ENCODE measurements around the gene FAR2.
"Not testable (repeated sequence)": the region's sequence is repeated elsewhere in the genome, so short reads cannot be mapped to it uniquely, and the experiment has no call there.

Gene FAR2

DNA sequence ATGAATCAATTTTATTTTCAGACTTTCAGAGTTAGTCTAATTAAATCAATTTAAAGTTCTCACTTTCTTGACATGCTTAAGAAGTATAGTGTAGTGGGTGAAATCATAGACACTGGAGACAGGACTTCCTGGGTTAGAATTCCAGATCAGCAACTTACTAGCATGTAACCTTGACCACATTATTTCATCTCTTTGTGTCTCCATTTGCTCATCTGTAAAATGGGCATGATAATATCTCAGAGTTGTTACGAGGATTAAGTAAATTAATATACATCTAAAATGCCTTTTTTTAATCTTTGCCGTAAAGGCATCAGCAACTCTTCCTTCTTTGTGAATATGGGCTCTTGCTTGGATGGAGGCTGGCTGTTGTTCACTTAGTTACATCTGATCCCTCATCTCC is 233.2 kb downstream of the FAR2 start:
- TF ChIP-seq, protein P1, sequence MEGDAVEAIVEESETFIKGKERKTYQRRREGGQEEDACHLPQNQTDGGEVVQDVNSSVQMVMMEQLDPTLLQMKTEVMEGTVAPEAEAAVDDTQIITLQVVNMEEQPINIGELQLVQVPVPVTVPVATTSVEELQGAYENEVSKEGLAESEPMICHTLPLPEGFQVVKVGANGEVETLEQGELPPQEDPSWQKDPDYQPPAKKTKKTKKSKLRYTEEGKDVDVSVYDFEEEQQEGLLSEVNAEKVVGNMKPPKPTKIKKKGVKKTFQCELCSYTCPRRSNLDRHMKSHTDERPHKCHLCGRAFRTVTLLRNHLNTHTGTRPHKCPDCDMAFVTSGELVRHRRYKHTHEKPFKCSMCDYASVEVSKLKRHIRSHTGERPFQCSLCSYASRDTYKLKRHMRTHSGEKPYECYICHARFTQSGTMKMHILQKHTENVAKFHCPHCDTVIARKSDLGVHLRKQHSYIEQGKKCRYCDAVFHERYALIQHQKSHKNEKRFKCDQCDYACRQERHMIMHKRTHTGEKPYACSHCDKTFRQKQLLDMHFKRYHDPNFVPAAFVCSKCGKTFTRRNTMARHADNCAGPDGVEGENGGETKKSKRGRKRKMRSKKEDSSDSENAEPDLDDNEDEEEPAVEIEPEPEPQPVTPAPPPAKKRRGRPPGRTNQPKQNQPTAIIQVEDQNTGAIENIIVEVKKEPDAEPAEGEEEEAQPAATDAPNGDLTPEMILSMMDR (conservative IDR thresholded peaks at IDR 0.05; ENCODE audit: low read depth, low read length) = no peak
- no peak overlapping the region for H3K4me3 ChIP-seq (ENCODE audit: low read length)
- no peak for DNase-seq (ENCODE audit: low read depth)

DNA sequence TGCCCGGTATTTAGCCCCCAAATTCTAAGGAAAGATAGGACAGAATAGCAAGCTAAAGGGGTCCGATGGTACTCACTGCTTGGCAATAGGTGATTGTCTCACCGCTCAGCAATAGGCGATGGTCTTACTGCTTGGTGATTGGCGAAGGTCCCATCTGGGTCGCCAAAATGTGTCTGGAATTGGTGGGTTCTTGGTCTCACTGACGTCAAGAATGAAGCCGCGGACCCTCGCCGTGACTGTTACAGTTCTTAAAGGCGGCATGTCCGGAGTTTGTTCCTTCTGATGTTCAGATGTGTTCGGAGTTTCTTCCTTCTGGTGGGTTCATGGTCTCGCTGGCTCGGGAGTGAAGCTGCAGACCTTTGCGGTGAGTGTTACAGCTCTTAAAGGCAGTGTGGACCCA is 236.1 kb downstream of the FAR2 start:
- not testable (repeated sequence) for H3K4me3 ChIP-seq (ENCODE audit: low read length); DNase-seq (ENCODE audit: low read depth)

Measured in retinal pigment epithelial cell (primary cell).